ENCODE data around the gene SLC39A12.
"Not testable (repeated sequence)": the region's sequence is repeated elsewhere in the genome, so short reads cannot be mapped to it uniquely, and the experiment has no call there.

SLC39A12 gene

DNA sequence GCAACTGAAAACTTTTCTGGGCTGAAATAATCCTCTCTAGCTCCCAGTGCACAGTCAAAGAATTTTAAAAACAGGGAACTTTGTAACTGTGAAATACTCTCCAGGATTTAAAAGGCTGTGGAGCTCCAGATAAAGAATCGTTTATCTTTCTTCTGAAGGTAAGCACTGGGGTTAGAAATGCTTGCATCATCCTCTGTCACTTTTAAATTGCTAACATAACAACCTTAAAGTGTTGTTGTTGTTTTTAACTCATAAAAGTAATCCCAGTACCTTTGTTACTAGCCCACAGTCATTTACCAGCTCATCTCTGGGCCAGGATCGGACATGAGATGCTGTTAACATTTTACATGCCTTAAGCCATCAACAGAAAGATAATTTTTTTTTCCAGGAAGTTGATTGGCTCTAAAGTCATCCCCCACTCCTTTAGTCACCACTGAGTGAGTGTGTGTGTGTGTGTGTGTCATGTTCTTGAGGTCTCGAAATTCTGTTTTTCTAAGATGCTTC, at the start of gene SLC39A12:
SLC39A12 (plus strand) TSS at position 51 of the 504 bp plus-strand sequence. CDS start 1,359 bp downstream, outside the sequence.
- DNase-seq = no peak

DNA sequence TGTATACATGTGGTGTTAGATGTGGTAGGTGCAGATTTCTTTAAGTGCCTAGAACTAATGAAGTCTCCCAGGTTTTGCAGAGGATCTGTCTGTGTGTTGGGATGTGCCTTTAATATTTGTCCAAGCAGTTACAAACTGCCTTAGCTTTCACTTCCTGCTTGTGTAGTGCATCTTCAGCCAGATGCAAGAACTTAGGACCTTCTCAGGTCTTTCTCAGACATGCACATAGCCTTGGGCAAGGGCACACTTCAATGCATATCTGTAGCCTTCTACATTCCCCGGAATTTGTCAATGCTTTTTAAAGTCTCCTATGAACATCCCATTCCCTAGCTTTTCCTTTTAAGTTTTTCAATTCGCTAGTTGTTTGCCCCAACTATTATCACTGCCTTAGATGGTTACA, 47.2 kb upstream of the SLC39A12 start:
- no peak for DNase-seq

DNA sequence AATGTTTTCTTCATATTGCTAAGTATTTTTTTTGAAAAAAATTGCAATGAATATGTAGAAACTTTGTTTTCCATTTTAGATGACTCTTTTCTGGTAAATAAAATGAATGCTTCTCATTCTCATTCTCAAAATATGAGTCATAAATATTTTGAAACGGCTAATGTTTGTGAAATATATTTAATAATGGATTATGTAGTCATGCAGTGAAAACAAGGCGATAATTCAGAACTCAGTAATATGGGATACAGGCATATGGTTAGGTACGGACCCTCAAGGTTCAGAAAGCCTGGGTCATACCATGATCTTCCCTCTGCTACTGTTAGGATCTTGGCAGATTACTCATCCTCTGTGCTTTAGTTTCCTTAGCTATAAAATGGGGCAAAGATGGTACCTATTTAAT, 46.2 kb upstream of the SLC39A12 start:
- DNase-seq = no peak

DNA sequence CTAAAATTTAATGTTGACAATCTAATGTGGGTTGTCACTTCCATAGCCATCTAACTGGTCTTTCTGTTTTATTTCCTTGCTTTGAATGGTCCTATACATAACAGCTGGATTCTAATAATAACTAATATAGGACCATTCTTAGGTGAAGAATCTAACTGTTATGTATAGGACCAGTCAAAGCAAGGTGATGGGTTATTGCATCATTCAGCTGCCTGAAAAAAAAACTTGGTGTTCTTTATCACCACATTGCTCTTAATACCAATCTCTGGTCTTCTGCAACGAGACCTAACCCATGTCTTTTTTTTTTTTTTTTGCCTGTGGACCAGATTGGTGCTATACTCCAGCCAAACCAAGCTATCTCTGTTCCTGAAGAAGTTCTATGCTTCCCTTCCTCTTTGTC, 45.7 kb upstream of the SLC39A12 start:
- no peak for DNase-seq

DNA sequence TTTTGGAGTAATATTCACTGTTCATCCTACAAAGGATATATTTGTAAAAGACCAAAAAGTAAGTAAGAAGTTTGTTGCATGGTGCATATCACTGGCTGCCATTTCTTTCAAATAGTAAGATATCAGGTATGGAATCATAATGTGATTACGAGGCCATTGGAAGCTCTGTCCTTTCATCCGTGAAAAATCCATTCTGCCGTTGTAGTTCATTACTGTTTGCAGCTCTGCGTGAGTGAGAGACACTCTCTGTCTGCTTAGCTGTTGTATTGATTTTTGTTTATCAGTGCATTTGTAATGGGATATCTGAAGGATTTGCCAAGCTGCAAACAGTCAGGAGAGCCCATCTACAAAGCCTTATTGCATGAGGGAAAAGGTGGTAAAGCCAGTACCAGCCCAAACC, 44.1 kb upstream of the SLC39A12 start:
- no peak for DNase-seq

DNA sequence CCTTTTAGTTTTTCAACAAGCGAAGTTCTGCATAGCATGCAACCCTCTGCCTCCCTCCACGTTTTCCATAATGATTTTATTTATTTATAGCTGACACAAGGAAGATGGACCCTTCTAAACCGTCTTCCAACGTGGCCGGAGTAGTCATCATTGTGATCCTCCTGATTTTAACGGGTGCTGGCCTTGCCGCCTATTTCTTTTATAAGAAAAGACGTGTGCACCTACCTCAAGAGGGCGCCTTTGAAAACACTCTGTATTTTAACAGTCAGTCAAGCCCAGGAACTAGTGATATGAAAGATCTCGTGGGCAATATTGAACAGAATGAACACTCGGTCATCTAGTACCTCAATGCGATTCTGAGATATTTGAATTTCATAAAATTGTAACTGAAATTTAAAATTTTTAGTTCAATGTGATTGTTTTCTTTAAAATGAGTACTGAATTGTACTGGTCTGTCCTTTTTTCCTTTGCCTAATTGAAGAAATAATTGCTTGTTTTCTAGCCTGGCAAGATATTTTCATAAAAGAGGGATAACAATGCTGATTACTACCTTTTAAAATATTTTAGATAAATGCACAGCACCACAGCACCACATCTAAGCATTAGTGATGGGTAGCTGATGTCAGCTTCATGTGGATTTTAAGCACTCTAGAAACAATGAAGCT, 41.5 kb upstream of the SLC39A12 start:
- no peak for DNase-seq

DNA sequence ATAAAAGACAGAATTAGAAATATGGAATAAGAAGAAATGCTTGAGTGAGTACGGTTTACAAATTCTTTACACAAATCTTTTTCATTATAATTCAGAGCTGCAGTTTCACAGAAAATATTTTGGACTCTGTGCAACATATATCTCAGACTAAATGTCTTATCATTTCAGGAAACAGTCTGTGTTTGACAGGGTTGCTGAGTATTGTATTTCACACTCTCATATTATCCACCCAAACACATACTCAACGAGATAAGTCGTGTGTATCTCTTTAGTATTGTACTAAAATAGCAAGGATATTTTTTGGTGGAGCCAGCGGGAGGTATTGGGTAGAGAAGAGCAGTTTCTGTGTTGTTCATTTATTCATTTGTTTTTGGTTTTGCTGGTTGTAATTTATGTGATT, 39.0 kb upstream of the SLC39A12 start:
- DNase-seq = no peak

DNA sequence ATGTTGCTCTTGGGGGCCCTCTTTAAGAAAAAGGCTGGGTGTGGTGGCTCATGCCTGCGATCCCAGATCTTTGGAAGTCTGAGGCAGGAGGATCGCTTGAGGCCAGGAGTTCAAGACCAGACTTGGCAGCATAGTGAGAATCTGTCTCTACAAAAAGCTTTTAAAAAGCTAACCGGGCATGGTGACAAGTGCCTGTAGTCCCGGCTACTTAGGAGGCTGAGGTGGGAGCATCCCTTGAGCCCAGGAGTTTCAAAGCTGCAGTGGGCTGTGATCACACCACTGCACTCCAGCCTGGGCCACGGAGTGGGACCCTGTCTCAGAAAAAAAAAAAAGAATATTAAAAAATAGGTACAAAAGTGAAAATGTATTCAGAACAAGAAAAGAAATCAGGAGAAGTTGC, 38.1 kb upstream of the SLC39A12 start:
- DNase-seq = no peak

DNA sequence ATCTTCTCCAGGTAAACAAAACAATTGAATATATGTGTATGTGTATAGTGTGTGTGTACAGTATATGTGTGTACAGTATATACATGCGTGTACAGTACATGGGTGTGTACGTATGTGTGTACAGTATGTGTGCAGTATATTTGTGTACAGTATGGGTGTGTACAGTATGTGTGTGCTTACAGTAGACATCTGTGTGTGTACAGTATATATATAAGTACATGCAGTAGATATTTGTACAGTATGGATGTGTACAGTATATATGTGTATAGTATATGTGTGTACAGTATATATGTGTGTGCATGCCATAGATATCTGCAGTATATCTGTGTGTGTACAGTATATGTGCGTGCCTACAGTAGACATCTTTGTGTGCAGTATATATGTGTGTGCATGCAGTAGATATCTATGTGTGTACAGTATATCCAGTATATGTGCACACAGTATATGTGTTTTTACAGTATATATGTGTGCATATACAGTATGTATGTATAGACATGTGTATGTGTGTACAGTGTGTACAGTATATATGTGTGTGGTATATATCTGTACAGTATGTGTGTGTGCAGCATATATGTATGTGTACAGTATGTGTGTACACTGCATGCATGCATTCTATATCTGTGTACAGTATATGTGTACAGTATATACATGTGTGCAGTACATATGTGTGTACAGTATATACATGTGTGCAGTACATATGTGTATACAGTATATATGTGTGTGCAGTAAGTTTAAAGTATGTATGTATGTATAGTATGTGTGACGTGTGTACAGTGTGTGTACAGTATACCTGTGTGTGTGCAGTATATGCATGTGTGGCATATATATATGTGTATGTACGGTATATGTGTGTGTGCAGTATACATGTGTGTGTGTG, 37.3 kb upstream of the SLC39A12 start:
- DNase-seq = no peak

DNA sequence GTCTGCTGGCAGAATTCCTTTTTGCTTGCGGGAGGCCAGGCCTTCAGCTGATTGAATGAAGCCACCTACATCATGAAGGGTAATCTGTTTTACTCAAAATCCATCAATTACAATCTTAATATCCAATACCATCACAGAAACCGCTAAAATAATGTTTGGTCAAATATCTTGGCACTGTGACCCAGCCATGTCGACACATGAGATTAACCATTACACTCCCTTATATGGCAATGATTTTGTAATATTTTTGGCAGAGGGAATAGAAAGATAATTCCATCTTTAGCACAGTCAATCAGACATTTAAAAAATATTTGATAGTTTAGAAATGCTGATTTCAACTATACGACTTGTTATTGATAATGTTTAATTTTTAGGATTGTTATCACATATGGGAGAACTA, 36.5 kb upstream of the SLC39A12 start:
- no peak for DNase-seq

DNA sequence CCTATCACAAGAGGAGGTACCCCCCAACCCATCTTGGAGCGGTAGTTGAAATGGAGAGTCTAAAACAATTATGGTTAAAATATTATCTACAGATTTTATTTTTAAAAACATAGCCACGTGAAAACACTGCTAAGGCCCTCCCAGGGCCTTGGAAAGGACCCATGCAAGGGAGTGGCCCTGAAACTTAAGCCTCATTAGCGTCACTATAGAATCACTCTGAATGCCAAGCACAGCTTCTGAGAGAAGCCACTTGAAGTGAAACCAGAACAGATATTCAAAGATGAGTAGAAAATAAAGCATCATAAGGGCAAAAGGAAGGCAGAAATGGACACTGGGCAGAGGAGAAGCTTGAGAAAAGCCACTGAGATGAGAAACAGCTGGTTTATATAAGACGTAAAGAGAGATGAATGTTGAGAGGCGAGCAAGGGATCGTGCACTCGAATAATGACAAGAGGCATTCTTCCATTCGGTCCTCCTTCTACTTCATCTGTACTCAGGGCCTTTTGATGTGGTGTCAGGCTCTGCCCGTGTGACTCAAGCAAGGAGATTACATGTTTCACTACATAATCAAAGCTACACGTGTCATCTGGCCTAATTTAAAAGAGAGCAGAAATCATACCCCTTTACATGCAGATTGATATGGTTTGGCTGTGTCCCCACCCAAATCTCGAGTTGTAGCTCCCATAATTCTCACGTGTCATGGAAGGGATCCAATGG, 33.4 kb upstream of the SLC39A12 start:
- DNase-seq = no peak

DNA sequence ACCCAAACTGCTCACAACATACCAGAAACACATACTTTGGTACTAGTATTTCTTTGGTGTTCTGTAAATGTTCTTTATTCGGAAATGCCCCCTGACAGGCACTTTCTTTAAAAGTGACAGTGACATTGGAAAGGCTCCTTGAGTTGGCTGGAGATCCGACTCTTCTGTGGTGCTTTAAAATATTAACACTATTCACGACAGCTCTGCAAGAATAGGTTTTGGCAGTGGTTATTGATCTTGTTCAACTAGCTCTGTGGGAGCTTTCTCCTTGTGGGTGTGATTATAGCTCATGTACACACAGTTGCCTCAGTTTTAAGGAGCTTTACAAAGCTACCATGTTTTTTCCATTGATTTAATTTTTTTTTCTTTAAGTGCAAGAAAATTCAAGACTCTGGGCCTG, 30.3 kb upstream of the SLC39A12 start:
- no peak for DNase-seq

DNA sequence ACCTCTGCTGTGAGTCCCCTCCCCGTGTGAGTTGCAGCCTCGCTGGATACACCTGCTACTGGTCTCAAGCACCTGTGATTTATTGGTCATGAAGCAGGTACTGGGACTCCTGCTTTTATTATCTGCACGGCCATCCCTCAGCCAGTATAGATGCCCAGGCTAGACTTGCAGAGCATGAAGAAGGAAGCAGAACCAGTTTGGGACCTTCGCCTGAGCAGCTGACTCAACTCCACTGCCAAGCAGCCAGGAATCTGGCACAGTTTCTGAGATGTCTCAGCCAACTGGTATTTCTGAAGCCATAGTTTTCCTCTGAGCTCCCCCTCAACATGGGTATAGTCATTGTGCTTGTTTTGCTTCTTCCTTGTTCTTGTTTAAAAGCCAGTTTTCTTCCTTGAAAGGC, 28.0 kb upstream of the SLC39A12 start:
- DNase-seq = no peak

DNA sequence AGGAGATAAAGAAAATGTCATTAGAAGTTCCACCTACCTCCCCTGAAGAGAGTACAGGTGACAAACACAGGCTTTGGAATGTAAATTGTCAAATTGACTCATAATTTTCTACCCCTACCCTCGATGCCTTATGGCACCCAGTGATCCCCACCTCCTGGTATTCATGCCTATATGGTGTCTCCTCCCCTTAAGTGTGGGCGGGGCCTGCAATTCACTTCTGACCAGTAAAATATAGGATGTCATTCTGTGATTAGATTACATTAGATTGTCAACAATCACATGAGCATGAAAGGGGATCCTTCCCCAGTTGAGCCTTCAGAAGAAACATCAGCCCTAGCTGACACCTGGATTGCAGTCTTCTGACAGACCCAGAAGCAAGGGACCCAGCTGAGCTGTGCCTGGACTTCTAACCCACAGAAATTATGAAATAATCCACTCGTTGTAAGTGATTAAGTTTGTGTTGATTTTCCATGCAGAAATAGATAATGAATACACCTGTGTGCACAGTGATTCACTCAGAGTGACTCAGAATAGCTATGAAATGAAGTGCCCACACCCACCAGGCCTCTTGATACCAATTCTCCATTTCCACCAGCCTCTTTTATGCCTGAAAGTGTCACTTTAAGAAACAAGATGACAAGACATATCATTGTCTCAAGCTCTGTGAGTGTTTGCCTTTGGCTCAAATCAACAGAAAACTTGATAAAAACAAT, 8.5 kb upstream of the SLC39A12 start:
- no peak for DNase-seq

DNA sequence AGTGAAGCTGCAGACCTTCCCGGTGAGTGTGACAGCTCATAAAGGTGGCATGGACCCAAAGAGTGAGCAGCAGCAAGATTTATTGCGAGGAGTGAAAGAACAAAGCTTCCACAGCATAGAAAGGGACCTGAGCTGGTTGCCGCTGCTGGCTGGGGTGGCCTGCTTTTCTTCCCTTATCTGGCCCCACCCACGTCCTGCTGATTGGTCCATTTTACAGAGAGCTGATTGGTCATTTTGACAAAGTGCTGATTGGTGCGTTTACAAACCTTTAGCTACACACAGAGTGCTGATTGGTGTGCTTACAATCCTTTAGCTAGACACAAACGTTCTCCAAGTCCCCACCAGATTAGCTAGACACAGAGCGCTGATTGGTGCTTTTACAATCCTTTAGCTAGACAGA, 1.4 kb upstream of the SLC39A12 start:
- DNase-seq = not testable (repeated sequence)

DNA sequence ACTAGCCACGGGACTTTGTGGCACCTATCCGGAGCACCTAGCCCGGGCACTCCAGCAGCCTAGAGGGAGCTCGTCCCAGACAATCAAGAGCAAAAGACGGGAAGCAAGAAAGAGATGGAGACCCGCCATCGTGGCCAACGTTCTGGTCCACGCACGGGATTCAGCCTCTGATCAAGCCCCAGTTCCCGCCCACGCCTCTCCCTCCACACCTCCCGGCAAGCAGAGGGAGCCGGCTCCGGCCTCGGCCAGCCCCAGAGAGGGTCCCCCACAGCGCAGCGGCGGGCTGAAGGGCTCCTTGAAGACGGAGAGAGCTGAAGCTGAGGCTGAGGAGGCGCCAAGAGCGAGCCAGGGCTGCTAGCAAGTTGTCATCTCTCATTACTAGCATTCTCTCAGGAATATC, 992 bp upstream of the SLC39A12 start:
- DNase-seq = no peak

DNA sequence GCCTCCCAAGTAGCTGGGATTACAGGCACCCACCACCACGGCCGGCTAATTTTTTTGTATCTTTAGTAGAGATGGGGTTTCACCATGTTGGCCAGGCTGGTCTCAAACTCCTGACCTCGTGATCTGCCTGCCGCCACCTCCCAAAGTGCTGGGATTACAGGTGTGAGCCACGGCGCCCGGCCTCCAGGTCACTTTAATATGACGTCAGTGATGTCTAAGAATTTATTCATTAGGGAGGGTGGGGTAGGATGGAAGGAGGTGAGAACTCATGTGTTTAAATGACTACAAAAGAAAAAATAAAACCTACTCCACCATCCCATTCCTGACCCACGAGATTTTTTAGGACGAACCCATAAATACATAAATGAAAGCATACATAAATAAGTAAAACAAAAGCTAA, 2.7 kb downstream of the SLC39A12 start:
- not testable (repeated sequence) for DNase-seq

DNA sequence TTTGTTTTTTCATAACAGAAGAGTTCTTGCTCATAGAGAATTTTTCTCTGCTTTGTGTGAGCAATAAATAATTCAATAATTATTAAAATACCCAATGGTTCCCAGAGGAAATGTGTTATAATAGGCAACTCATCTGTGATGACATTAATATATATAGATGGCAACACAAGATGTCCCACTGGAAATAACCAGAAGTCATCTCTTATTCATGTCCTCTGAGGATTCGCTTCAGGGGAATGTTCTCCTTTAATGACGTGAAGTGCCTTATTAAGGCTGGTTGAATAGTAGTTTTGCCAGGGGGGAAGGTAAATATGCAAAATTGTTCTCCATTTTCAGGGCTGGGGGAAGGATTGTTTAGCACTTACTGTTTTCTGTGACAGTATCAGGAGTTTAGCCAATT, 3.1 kb downstream of the SLC39A12 start:
- no peak for DNase-seq

DNA sequence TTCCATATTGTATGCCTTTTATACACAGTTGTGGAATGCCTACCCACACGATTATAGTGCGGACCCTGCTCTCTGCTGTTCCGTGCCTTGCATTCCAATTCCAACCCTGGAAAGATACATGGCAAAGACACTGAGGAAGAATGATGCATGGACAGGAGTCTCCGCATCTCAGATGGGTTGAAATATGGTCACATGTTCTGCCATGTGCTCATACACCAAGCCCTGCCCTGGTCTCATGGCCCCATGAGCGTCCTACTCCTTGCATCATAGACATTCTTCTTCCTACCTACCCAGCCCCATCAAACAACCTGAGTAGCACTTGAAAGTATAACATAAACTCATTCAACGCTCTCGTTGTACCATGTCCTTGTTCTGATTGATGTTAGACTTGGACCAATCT, 6.3 kb downstream of the SLC39A12 start:
- DNase-seq = no peak

DNA sequence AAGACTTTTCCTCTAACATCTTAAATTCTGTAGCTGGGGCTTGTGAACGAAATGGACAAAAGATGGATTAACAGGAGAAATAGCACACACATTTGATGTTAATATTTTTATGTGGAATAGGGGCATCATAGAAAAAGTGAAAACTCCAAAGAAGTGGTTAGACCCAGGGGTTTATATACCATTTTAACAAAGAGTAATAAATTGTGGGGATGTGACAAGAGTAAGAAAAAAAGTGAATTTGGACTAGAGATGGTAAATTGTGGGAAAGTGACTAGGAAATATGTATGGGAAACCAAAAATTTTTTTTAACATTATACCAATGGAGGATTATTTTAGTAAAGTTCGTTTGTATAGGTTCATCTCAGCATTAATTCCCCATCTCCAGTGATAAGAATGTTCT, 8.2 kb downstream of the SLC39A12 start:
- DNase-seq = no peak

DNA sequence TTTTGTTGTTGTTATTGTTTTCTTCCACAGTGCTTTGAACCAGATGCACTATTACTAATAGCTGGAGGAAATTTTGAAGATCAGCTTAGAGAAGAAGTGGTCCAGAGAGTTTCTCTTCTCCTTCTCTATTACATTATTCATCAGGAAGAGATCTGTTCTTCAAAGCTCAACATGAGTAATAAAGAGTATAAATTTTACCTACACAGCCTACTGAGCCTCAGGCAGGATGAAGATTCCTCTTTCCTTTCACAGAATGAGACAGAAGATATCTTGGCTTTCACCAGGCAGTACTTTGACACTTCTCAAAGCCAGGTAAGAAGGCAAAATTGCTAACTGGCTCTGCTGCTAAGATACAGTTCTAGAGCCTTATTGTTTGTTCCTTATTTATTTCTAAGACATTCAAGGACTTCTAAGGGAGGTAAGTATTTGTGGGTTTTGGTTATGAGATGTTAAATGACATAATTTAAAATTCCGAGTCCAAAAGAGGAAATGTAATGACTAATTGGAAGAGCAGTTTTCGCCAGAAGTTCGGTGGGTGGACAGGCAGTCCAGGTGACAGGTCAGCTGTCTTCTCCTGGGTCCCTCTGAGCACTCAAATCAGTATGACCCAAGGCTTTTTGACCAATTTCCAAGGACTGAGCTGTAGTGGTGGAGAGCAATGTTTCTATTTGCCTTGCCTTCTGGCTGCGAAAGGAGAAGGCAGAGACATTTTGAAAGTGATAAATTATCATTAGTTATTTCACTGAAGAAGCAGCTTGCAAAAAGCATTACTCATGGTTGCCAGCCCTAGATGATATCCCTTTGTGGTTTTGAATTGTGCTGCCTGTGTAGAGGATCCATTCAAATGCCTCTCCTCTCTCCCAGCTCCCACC, 10.1 kb downstream of the SLC39A12 start:
- DNase-seq = no peak

DNA sequence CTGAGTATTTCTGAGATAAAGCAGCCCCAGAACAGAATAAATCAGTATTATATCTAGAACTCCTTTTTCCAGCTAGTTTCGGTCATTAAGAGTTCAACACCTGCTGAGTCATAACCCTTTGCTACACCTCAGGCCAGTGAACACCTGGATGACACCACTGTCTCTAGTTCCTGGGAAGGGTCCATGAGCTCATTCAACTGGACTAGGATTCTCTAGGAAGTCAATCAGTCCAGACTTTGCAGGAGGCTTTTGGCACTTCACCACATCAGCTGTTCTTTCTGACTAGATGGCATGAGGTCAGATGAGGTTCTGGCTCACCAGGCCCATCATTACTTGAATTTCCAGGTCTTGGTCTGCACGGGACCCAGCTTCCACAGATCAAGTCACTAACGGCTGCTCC, 11.7 kb downstream of the SLC39A12 start:
- no peak for DNase-seq
